Caco-2 (cell line): Measurements from ENCODE around the gene MCC. TPM values are rescaled to one million over a fixed set of nuclear protein-coding genes. Genes with fewer than 3 reads are reported as not detected.

Experiments used
- BruUV-seq: library from RNA; stranded (reverse); fragments of 400-500 nt; replicated peaks from 2 replicates; lab custom pipeline; 2021; lab: Mats Ljungman, UMichigan
- CTCF ChIA-PET: fragments of 300-600 bp; sonication (Branson Sonifier 250); formaldehyde crosslinking; loops from one replicate; lab custom pipeline; 2022; ENCODE audit warnings: antibody characterized with exemption; lab: Charles Lee
- POLR2A ChIA-PET: fragments of 300-600 bp; sonication (Branson Sonifier 250); formaldehyde crosslinking; loops from one replicate; lab custom pipeline; 2022; ENCODE audit warnings: antibody characterized with exemption; lab: Charles Lee
- DNase-seq, 2 experiments: peaks; one replicate each; pipeline versions ENCODE4 v3.0.0 to v3.0.0-alpha.2; 2020 to 2022
- H3K27me3 ChIP-seq: replicated peaks from 2 replicates; pipeline ENCODE4 v1.6.0; 2011; ENCODE audit warnings: low read length; ENCODE audit not compliant: control insufficient read depth, insufficient read depth
- H3K36me3 ChIP-seq: 2 replicates; pipeline ENCODE4 v1.5.1; 2011; ENCODE audit warnings: low read length; ENCODE audit not compliant: control insufficient read depth, insufficient read depth
- H3K4me1 ChIP-seq: fragments of 250-450 bp; sonication (Bioruptor Pico); 2 replicates; pipeline ENCODE4 v1.5.1; 2020; ENCODE audit warnings: mild to moderate bottlenecking
- H3K4me3 ChIP-seq: 2 replicates; pipeline ENCODE4 v1.5.1; 2011; ENCODE audit warnings: low read depth, mild to moderate bottlenecking, control low read depth, low read length
- H3K9me3 ChIP-seq: fragments of 250-450 bp; sonication (Bioruptor Pico); 2 replicates; pipeline ENCODE4 v1.5.1; 2020; ENCODE audit warnings: mild to moderate bottlenecking, moderate library complexity
- H3K27ac Mint-ChIP-seq: one replicate; pipeline ENCODE4 v1.8.0; 2022; ENCODE audit warnings: mixed read lengths; ENCODE audit not compliant: unreplicated experiment
- H3K27me3 Mint-ChIP-seq: one replicate; pipeline ENCODE4 v1.8.0; 2022; ENCODE audit warnings: mixed read lengths; ENCODE audit not compliant: insufficient read depth, unreplicated experiment
- H3K36me3 Mint-ChIP-seq: one replicate; pipeline ENCODE4 v1.8.0; 2022; ENCODE audit warnings: mild to moderate bottlenecking, mixed read lengths; ENCODE audit not compliant: insufficient read depth, unreplicated experiment
- H3K4me1 Mint-ChIP-seq: one replicate; pipeline ENCODE4 v1.8.0; 2022; ENCODE audit warnings: low read depth, mixed read lengths; ENCODE audit not compliant: unreplicated experiment
- H3K4me3 Mint-ChIP-seq: one replicate; pipeline ENCODE4 v1.8.0; 2022; ENCODE audit warnings: mild to moderate bottlenecking, moderate library complexity, mixed read lengths; ENCODE audit not compliant: unreplicated experiment
- H3K9me3 Mint-ChIP-seq: one replicate; pipeline ENCODE4 v1.8.0; 2022; ENCODE audit warnings: mixed read lengths; ENCODE audit not compliant: unreplicated experiment
- CTCF ChIP-seq, 2 experiments: fragments of 200-600 bp in 1 of 2; IDR thresholded peaks; 1 replicate in 1 of 2; 2 replicates in 1 of 2; pipeline versions ENCODE4 v1.5.1 to v1.8.0; 2011 to 2022; ENCODE audit warnings: antibody characterized with exemption in 1 of 2, control low read depth in 1 of 2, inconsistent platforms in 1 of 2, low read depth in 1 of 2, low read length in 1 of 2, mild to moderate bottlenecking in 1 of 2, moderate library complexity in 1 of 2; ENCODE audit not compliant: insufficient read depth in 1 of 2, severe bottlenecking in 1 of 2, unreplicated experiment in 1 of 2
- intact Hi-C: fragments of 100-400 bp; cut with micrococcal nuclease; formaldehyde crosslinking; loops from one replicate; pipeline ENCODE4 v1.10.0; 2022; ENCODE audit not compliant: unreplicated experiment
- total RNA-seq: library from RNA; stranded (reverse); gene quantifications from 2 replicates; pipeline ENCODE4 v1.2.3, GENCODE V29; 2022

The MCC gene
- total RNA-seq, 1 experiment from 2014 or later = 0.09 TPM

- BruUV-seq = no TSS peak
- no peak for DNase-seq
- no peaks in the 10 kb centered on the region for H3K9me3 Mint-ChIP-seq
- no peaks in the 10 kb centered on the region for H3K4me1 ChIP-seq
- no peaks in the 10 kb centered on the region for H3K27me3 ChIP-seq
- H3K4me3 Mint-ChIP-seq = no peak overlapping the region
- ChIA-PET CTCF (no interaction called here), POLR2A (no interaction called here)
- H3K9me3 ChIP-seq = no peaks in the 10 kb centered on the region
- intact Hi-C loops = no loop called here
- H3K4me3 ChIP-seq = no peak overlapping the region
- H3K4me1 Mint-ChIP-seq = no peaks in the 10 kb centered on the region
- H3K27ac Mint-ChIP-seq = no peak overlapping the region
- H3K36me3 ChIP-seq = no peaks in the 10 kb centered on the region
- no peak for TF ChIP-seq CTCF (IDR thresholded peaks at IDR 0.05; ENCODE audit: insufficient read depth in 1 of 2, low read depth in 1 of 2, low read length in 1 of 2, severe bottlenecking in 1 of 2, unreplicated experiment in 1 of 2)
- H3K36me3 Mint-ChIP-seq = no peaks in the 10 kb centered on the region
- H3K27me3 Mint-ChIP-seq = peaks cover 8% of the 10 kb centered on the region
Measured at GRCh38 chr5:113371721-113372196, 116.5 kb downstream of the MCC start.

DNA sequence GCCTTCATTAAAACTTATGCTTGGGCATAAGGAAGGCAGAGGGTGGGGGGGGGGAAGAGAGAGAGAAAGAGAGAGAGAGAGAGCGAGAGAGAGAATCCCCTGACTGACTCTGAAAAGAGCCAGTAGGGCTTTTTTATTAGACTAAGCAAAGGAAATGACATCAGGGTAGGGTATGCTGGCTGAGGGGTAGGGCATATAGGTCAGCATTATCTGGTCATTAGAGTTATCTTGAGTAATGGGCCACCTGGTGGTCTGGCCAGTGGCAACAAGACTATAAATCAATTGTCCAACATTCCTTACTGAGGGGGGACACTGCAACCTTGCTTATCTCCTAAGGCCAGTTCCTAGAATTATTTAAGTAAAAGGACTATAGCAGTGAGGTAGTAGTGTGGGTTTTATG is 120.7 kb downstream of the MCC start:
- intact Hi-C loops = no loop called here
- Mint-ChIP-seq H3K27ac (no peak overlapping the region), H3K4me1 (no peaks in the 10 kb centered on the region), H3K4me3 (no peak overlapping the region), H3K9me3 (peaks cover 20% of the 10 kb centered on the region), H3K36me3 (no peaks in the 10 kb centered on the region), H3K27me3 (peaks cover 8% of the 10 kb centered on the region)
- Histone ChIP-seq H3K36me3 (no peaks in the 10 kb centered on the region), H3K4me1 (no peaks in the 10 kb centered on the region), H3K4me3 (no peak overlapping the region), H3K27me3 (no peaks in the 10 kb centered on the region), H3K9me3 (no peaks in the 10 kb centered on the region; the same call in 1 of the 2 replicates)
- no peak for TF ChIP-seq CTCF (IDR thresholded peaks at IDR 0.05; ENCODE audit: insufficient read depth in 1 of 2, low read depth in 1 of 2, low read length in 1 of 2, severe bottlenecking in 1 of 2, unreplicated experiment in 1 of 2)
- ChIA-PET CTCF (no interaction called here), POLR2A (no interaction called here)
- DNase-seq = no peak
- BruUV-seq = no TSS peak

- no TSS peak for BruUV-seq
- H3K36me3 ChIP-seq = no peaks in the 10 kb centered on the region
- Mint-ChIP-seq H3K27ac (no peak overlapping the region), H3K36me3 (no peaks in the 10 kb centered on the region), H3K4me3 (no peak overlapping the region), H3K27me3 (peaks cover under 1% of the 10 kb centered on the region), H3K4me1 (no peaks in the 10 kb centered on the region), H3K9me3 (peaks cover 20% of the 10 kb centered on the region)
- DNase-seq = no peak
- no peak for TF ChIP-seq CTCF (IDR thresholded peaks at IDR 0.05; ENCODE audit: insufficient read depth in 1 of 2, low read depth in 1 of 2, low read length in 1 of 2, severe bottlenecking in 1 of 2, unreplicated experiment in 1 of 2)
- POLR2A ChIA-PET = no interaction called here
- no peak overlapping the region for H3K4me3 ChIP-seq
- no peaks in the 10 kb centered on the region; the same call in none of the 2 replicates for H3K9me3 ChIP-seq
- H3K27me3 ChIP-seq = no peaks in the 10 kb centered on the region
- CTCF ChIA-PET = no interaction called here
- intact Hi-C loops = no loop called here
- H3K4me1 ChIP-seq = no peaks in the 10 kb centered on the region
Measured at GRCh38 chr5:113364466-113364865, 123.8 kb downstream of the MCC start.
